GM23248 (cell line): ENCODE data around the gene EPHA3.

Experiments used
- EZH2 ChIP-seq: fragments of 200-600 bp; sonication (generic); IDR thresholded peaks from 2 replicates; pipeline ENCODE4 v1.6.1; 2018; ENCODE audit warnings: antibody characterized with exemption, mild to moderate bottlenecking; ENCODE audit not compliant: insufficient read depth, poor library complexity, severe bottlenecking
- EZH2phosphoT487 ChIP-seq: fragments of 200-600 bp; sonication (generic); IDR thresholded peaks from 2 replicates; pipeline ENCODE4 v1.6.1; 2018; ENCODE audit warnings: antibody characterized with exemption, moderate library complexity, mild to moderate bottlenecking, low read depth; ENCODE audit not compliant: insufficient read depth

GRCh38 chr3:89275001-89275400 lies 167.6 kb downstream of the EPHA3 start:
- TF ChIP-seq EZH2phosphoT487 (no peak), EZH2 (no peak)
